HG02610 (cell line): ENCODE data around the gene GYPC.
"Not testable (repeated sequence)": the region's sequence is repeated elsewhere in the genome, so short reads cannot be mapped to it uniquely, and the experiment has no call there.

Experiments
- ATAC-seq: cut with Tn5 transposase; IDR thresholded peaks from one replicate; pipeline ENCODE4 v1.9.1; 2021; ENCODE audit warnings: mild to moderate bottlenecking, moderate library complexity; ENCODE audit not compliant: unreplicated experiment

The GYPC gene, protein sequence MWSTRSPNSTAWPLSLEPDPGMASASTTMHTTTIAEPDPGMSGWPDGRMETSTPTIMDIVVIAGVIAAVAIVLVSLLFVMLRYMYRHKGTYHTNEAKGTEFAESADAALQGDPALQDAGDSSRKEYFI

GRCh38 chr2:126655500-126656430 is at the start of gene GYPC:
Gene GYPC (plus strand): TSS chr2:126656158. CDS start chr2:126656264, 106 bp downstream.
- ATAC-seq = peak; percentile 38

DNA sequence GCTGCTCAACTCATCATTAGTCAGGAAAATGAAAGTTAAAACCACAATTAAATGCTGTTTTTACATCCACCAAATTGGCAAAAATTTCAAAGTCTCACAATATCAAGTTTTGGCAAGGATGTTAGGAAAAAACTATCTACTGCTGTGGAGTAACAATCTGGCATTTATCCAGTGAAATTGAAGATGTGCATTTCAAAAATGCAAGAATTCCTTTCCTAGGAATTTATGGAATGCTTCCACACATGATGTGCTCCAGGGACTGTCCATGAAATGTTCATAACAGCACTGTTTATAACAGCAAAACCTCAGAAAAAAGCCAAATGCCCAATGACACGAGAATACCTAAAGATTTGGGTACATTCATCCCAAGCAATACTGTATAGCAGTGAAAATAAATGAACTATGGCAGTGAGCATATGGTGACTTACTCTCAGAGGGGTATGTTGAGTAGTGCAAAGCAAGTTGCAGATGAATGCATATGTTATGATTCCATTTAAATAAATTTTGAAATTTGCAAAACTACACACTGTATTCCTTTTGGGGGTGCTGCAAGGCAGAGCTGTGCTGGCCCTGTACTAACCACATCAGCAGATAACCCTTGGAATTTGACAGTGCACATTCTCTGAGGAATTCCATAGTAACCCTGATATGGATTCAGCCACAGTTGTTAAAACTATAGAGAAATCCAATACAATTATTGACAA is 41.3 kb upstream of the GYPC start:
- no peak for ATAC-seq

DNA sequence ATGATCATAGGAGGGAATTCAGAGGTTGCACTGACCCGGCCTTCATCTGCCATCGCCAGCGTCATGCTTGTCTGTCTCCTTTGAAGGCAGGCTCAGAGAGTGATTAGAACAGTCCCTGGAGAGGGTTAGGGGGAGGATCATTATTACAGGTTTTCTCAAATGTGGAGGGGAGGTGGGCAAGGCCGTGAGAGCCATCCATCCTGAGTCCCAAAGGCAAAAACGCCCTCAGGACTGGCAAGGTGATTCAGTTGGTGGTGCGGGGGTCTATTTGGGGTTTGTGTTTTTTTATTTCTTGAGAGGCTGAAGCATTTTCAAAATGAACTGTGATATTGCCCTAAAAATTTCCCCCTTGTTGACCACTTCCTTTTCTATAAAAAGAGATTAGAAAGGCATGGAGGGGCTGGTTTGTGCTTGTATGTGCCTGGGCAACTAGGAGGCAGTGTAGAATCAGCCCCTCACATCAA is 39.3 kb upstream of the GYPC start:
- peak; percentile 91 for ATAC-seq

DNA sequence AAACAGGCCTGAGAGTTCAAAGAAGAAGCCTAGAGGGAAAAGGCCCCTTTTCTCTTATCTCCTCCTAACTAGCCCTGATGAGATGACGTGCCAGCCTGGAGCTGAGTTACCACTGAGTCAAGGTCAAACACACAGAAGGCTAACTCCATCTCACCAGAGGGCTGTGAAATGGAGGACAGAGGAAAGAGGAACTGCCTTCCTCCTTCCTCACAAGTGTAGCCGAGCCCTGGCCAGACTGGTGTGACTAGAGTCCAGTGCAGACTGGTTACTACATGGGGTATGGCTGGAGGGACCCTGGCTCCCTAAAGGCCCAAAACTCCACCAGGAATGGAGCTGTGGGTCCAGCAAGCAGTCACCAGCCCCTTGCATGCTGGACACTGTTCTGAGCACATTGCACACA is 35.7 kb upstream of the GYPC start:
- no peak for ATAC-seq

DNA sequence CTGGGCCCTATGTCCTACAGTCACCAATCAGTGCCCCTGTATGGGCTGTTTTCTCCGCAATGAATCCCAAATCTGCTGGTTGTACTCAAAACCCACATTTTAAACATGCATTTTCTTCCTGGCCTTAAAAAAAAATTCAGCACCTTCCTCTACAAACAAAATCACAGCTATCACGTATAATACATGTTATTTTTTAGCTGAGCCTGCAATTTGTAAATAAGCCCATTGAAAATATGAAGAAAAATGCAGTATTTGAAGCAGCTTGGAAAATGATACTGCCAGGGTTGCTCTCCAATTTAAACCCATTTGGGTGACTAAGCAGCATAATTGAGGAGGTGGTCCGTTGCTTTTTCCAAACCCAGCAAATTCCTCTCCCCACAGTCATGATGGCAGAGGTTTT is 33.0 kb upstream of the GYPC start:
- ATAC-seq = no peak

DNA sequence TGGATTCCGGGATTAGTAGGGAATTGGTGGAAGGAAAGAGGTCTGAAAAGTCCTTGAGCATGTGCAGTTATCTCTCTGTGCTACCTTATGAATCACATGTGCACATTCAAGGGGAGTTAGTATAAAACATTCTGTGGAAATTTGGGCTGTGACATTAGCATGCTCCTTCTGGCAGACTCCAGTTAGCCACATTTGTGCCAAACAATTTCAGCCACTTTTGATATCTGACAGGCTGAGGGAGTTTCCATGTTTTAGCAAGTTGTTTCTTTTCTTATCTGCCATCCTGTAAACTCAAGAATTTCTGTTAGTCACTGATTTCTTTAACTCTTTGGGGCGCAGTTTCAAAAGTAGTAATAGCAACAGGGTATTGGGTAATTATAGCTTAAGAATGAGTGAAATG is 28.3 kb upstream of the GYPC start:
- no peak for ATAC-seq

GRCh38 chr2:126634273-126634861 is 21.6 kb upstream of the GYPC start:
- peak; percentile 50 for ATAC-seq

DNA sequence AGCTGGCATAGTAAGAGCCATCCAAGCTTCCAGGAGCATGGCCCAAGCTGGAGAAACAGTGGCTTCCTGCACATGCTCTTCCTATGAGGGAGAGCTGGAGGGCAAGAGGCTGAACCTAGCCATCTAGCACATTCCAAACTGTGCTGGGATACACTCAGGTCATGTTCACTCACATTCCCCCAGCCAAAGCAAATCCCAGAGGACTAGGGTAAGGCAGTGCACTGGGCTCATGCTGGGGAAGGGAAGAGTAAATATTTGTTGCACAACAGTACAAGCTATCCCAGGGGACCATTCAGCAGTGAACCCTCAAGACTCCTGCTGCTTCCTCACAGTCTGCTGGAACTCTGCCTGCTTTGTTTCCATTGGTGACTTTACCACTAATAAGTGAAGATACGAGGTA is 20.7 kb upstream of the GYPC start:
- no peak for ATAC-seq

GRCh38 chr2:126635736-126636135 is 20.2 kb upstream of the GYPC start:
- no peak for ATAC-seq

DNA sequence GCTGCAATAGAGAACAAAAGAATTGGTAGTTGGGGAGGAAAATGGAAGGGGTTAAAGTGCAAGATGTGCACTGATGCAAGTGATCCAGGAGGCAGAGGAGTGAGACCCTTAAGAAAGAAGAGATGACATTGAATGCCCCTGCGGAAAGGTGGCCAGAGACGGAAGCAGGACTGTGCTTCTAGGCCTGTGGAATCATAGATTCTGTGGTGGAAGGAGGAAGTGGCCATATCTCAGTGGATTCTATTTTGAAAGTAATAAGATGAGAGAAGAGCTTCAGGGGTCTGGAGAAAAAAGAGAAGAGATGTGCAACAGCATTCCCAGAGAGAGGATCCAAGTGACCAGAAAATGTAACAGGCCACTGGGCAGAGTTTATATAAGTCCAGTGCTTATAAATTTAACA is 18.6 kb upstream of the GYPC start:
- ATAC-seq = no peak

DNA sequence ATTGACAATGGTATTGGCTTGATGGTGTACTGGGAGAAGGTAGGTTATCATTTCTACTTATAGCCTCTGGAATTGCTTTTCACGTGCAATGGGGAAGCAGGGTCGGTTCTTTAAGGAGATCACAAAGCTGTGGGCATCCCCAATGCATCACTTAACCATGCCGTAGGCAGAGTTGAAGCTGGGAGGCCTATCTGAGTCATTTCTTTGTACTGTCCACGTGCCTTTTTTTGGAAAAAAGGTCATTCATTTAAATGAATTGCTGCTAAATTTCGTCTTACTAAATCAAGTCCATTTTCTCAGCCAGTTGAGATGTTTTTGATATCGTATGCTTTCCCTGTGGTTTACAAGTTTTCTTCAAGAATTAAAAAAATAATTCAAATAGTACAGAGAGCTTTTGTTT is 17.2 kb upstream of the GYPC start:
- no peak for ATAC-seq

DNA sequence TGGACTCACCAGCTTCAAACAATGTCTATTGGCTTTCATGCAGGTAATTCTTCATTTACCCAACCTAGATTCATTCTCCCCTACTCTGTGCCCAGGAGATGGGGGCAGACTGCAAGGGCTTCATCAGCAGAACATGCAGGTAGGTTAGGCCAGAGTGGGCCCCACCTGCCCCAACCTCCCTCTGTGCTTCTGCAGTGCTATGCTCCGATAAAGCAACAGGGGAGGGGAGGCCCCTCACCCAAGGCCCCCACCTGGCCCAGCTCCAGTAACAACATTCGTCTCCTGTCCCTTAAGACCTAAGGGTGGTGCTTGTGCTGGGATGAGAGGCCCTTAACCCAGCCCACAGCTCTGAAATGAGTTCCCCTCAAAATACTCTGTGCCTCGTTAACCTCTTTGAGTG is 16.7 kb upstream of the GYPC start:
- ATAC-seq = no peak

GRCh38 chr2:126641294-126641693 is 14.7 kb upstream of the GYPC start:
- ATAC-seq = not testable (repeated sequence)

DNA sequence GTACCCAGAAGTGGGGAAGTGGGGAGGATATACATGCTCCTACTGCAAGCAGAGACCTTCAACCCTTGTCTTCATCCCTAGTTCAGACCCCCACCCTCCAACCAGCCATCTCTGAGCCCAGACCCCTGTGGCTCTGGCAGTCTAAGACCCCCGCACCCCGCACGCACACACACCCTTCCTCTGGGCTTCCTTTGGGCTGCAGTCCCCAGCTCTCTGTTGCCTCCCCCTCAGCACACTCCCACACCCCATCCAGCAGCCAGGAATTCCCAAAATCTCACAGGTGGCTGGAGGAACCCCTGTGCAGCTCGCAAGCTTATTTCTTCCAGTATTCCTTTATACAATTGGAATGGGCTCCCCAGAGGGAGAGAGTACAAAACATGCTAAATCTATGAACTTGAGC is 13.9 kb upstream of the GYPC start:
- ATAC-seq = no peak

DNA sequence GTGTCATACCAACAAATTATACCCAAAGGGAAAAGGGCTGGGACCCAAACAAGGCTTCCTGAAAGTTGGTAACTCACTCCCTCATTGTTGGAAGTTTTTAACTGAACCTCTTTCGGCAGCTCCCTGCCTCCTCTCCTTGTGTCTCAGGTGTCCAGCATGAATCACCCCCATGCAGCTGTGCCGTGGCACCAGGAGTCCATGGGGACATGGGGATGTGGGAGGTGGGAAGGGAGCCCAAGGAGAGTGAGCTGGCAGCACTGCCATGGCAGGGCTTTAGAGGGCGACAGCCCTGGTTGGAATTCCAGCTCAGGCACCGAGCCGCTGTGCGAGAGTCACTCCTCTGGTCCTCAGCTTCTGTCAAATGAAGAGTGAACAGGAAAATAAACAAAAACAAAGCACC is 12.5 kb upstream of the GYPC start:
- no peak for ATAC-seq

- no peak for ATAC-seq
Observed at GRCh38 chr2:126643972-126644371, 12.0 kb upstream of the GYPC start.

- peak; percentile 81 for ATAC-seq
Observed at GRCh38 chr2:126644630-126645191, 11.2 kb upstream of the GYPC start.

- peak; percentile 84 for ATAC-seq
Observed at GRCh38 chr2:126645211-126645618, 10.7 kb upstream of the GYPC start.

DNA sequence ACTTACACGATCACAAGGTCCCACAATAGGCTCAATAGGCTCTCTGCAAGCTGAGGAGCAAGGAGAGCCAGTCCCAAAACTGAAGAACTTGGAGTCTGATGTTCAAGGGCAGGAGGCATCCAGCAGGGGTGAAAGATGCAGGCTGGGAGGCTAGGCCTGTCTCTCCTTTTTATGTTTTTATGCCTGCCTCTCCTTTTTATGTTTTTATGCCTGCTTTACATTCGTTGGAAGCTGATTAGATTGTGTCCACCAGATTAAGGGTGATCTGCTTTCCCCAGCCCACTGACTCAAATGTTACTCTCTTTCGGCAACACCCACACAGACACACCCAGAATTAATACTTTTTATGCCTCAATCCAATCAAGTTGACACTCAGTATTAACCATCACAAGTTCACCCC is 9.9 kb upstream of the GYPC start:
- ATAC-seq = no peak

DNA sequence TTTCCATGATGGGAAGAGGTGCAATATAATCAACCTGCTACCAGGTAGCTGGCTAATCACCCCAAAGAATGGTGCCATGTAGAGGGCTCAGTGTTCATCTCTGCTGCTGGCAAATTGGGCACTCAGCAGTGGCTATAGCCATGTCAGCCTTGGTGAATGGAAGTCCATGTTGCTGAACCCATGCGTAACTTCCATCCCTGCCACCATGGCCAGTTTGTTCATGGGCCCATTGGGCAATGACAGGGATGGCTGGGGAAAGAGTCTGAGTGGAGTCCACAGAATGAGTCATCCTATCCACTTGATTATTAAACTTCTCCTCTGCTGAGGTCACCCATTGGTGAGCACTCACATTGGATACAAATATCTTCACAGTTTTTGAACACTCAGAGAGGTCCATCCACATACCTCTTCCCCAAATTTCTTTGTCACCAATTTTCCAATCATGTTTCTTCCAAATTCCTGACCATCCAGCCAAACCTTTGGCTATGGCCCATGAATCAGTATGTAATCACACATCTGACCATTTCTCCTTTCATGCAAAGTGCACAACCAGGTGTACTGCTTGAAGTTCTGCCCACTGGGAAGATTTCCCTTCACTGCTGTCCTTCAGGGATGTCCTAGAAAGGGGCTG is 8.1 kb upstream of the GYPC start:
- ATAC-seq = not testable (repeated sequence)
